Neural cell (in vitro differentiated cells): ENCODE data around the gene YPEL1.

ENCODE experiments used
- POLR2AphosphoS5 ChIP-seq: IDR thresholded peaks from 2 replicates; pipeline ENCODE4 v1.6.1; 2012
- RAD21 ChIP-seq: fragments of 450-650 bp; conservative IDR thresholded peaks from 2 replicates; pipeline ENCODE4 v1.6.1; 2014; ENCODE audit warnings: antibody characterized with exemption, mild to moderate bottlenecking, moderate library complexity
- SMC3 ChIP-seq: fragments of 450-650 bp; conservative IDR thresholded peaks from 2 replicates; pipeline ENCODE4 v1.6.1; 2014; ENCODE audit warnings: antibody characterized with exemption, mild to moderate bottlenecking, moderate library complexity; ENCODE audit not compliant: poor library complexity
- TF ChIP-seq, protein P1 (sequence below): fragments of 450-650 bp; IDR thresholded peaks from 2 replicates; pipeline ENCODE4 v1.5.1; 2014; ENCODE audit warnings: antibody characterized with exemption, mild to moderate bottlenecking, moderate library complexity; ENCODE audit not compliant: poor library complexity, severe bottlenecking

DNA sequence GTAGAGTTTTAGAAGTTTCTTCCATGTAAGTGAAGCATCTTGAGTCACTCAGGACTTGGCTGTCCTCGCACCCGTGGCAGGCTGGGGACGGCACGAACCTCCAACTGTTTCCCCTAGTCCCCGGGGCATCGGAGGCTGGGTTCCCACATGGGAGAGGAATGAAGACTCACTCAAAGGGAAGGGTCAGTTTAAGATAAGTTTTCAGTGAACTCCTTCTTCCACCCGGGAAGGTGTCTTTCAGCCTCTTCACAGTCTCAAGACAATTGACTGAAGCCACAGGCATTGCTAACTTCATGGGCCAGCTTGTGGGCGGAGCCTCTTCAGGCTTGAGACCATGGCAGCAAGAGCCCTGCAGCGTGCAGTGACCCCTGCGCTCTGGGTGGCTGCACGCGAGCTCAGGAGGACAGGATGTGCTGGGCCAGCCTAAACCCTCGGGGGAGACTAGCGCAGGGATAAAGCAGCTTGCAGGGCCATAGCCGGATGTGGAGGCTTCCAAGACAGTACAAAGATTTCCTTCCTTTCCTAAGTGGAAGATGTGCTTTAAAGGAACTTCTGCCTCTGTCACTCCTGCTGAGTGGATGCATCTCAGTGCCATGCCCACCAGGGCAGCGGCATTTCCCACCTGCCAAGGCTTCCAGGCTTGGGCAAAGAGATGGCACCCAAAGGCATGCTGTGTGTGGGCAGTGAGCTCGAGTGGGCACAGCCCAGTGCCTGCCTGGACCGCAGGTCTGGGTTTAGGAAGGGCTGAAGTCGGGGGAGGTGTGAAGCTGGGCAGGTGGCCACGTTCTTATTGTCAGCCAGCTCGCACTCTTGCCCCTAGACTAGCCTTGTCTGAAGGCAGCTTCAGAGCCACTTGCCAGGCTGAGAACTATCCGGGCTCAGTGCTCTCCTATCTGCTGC is 36.9 kb downstream of the YPEL1 start:
- TF ChIP-seq, protein P1, sequence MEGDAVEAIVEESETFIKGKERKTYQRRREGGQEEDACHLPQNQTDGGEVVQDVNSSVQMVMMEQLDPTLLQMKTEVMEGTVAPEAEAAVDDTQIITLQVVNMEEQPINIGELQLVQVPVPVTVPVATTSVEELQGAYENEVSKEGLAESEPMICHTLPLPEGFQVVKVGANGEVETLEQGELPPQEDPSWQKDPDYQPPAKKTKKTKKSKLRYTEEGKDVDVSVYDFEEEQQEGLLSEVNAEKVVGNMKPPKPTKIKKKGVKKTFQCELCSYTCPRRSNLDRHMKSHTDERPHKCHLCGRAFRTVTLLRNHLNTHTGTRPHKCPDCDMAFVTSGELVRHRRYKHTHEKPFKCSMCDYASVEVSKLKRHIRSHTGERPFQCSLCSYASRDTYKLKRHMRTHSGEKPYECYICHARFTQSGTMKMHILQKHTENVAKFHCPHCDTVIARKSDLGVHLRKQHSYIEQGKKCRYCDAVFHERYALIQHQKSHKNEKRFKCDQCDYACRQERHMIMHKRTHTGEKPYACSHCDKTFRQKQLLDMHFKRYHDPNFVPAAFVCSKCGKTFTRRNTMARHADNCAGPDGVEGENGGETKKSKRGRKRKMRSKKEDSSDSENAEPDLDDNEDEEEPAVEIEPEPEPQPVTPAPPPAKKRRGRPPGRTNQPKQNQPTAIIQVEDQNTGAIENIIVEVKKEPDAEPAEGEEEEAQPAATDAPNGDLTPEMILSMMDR = no peak
- TF ChIP-seq SMC3 = no peak
- peak; percentile 2 for TF ChIP-seq POLR2AphosphoS5
- no peak for TF ChIP-seq RAD21
